ENCODE measurements around the gene ZIC4. TPM values are rescaled to one million over a fixed set of nuclear protein-coding genes. Genes with fewer than 3 reads are reported as not detected.

ZIC4 gene
- total and polyA plus RNA-seq, 7 experiments from 2014 or later, result not detected

GRCh38 chr3:147356145-147356908 lies 50.0 kb downstream of the ZIC4 start:
- no peak overlapping the region for H3K4me3 ChIP-seq (ENCODE audit: low read length)
- H3K36me3 ChIP-seq (ENCODE audit: control insufficient read depth in 2 of 3, insufficient read depth in 3 of 3, low read length in 3 of 3), result no peaks in the 10 kb centered on the region
- H3K27me3 Mint-ChIP-seq, result peaks cover 81 to 90% (median 86%) of the 10 kb centered on the region in 5 donors
- peaks cover 0 to 8% (median 0%) of the 10 kb centered on the region in 3 experiments for H3K9me3 ChIP-seq (ENCODE audit: control insufficient read depth in 2 of 3, low read length in 3 of 3)
- H3K4me1 ChIP-seq (ENCODE audit: control insufficient read depth in 2 of 2, insufficient read depth in 2 of 2, low read length in 2 of 2), result no peaks in the 10 kb centered on the region
- ChIA-PET POLR2A (no interaction called here), CTCF (no interaction called here)
- no peak overlapping the region for H3K27ac ChIP-seq (ENCODE audit: low read depth, low read length)
- no peak overlapping the region for H3K27ac Mint-ChIP-seq
- peaks cover 0 to 11% (median 5%) of the 10 kb centered on the region in 5 donors for H3K36me3 Mint-ChIP-seq
- DNase-seq, result no peak
- no peak for ATAC-seq
- H3K27me3 ChIP-seq (ENCODE audit: control insufficient read depth in 2 of 2, insufficient read depth in 2 of 2, low read length in 2 of 2), result peaks cover 0 to 18% of the 10 kb centered on the region in 2 donors
- H3K4me1 Mint-ChIP-seq, result peaks cover 0 to 9% (median 2%) of the 10 kb centered on the region in 7 donors
- no peak overlapping the region for H3K4me3 Mint-ChIP-seq
- H3K9me3 Mint-ChIP-seq, result peaks cover 0 to 56% (median 17%) of the 10 kb centered on the region in 11 donors
- intact Hi-C loops (cut with micrococcal nuclease), result loop anchor here in 1 of 2 donors (2.0 to 5.0 kb wide), 2 partner anchors 32 to 56 kb away; no protein-coding TSS in a partner anchor

DNA sequence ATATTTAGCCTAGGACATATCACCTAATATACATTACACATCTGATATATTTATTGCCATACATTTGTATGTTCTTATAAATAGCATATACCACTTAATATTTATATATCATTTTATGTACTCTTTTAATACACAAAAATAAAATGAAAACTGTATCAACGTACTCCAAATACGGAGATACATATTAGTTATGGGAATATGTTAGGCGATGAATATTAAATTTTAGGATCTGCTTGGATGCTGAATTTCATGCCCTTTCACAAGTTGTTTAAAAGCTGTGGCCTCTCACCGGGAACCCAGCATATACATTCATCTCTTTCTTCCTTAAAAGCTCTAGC lies 50.6 kb downstream of the ZIC4 start:
- Histone ChIP-seq H3K4me1 (ENCODE audit: control insufficient read depth in 2 of 2, insufficient read depth in 2 of 2, low read length in 2 of 2) (no peaks in the 10 kb centered on the region), H3K36me3 (ENCODE audit: control insufficient read depth in 2 of 3, insufficient read depth in 3 of 3, low read length in 3 of 3) (no peaks in the 10 kb centered on the region), H3K27me3 (ENCODE audit: control insufficient read depth in 2 of 2, insufficient read depth in 2 of 2, low read length in 2 of 2) (peaks cover 0 to 18% of the 10 kb centered on the region in 2 donors), H3K27ac (ENCODE audit: low read depth, low read length) (no peak overlapping the region), H3K9me3 (ENCODE audit: control insufficient read depth in 2 of 3, low read length in 3 of 3) (peaks cover 0 to 8% (median 0%) of the 10 kb centered on the region in 3 experiments), H3K4me3 (ENCODE audit: low read length) (no peak overlapping the region)
- no peak overlapping the region for H3K27ac Mint-ChIP-seq
- H3K9me3 Mint-ChIP-seq, result peaks cover 0 to 54% (median 17%) of the 10 kb centered on the region in 11 donors
- intact Hi-C loops (cut with micrococcal nuclease), result loop anchor here in 1 of 2 donors (2.0 to 5.0 kb wide), 2 partner anchors 33 to 57 kb away; no protein-coding TSS in a partner anchor
- DNase-seq (no peak), ATAC-seq (no peak)
- H3K4me1 Mint-ChIP-seq, result peaks cover 0 to 4% (median 0%) of the 10 kb centered on the region in 7 donors
- H3K27me3 Mint-ChIP-seq, result peaks cover 75 to 84% (median 81%) of the 10 kb centered on the region in 5 donors
- H3K4me3 Mint-ChIP-seq, result no peak overlapping the region
- H3K36me3 Mint-ChIP-seq, result peaks cover 0 to 11% (median 5%) of the 10 kb centered on the region in 5 donors
- POLR2A ChIA-PET, result no interaction called here
- CTCF ChIA-PET, result no interaction called here

DNA sequence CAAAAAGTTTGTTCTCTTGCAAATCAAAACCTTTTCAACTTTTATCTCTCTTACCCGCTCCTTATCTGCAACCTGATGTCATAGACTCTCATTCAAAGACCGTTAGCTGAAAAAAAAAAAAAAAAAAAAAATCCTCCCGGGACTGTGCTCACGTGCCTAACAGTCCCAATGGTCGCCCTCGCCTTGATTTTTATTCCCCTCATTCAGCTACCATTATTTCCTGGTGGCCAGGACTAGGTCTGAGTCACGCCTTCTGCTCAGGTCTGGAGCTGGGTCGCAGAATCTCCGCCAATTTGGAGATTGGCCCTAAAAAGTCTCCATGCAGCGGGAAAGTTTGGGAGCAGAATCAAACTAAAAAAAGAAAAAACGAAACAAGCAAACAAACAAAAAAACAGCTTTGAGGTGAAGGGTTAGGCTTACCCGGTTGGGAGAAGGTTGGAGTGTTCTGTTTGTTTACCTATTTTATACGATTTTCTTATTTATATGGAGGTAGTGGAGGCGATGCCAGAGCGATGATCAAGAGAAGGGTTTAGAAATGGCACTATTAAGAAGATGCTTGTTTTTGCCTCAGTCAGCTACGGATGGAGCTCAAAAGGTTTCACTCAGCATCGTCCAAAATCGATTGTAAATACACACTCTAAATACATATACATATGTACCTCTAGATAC lies 51.1 kb downstream of the ZIC4 start:
- DNase-seq, result no peak
- H3K27me3 ChIP-seq (ENCODE audit: control insufficient read depth in 2 of 2, insufficient read depth in 2 of 2, low read length in 2 of 2), result peaks cover 0 to 17% of the 10 kb centered on the region in 2 donors
- CTCF ChIA-PET, result no interaction called here
- no peaks in the 10 kb centered on the region for H3K4me1 ChIP-seq (ENCODE audit: control insufficient read depth in 2 of 2, insufficient read depth in 2 of 2, low read length in 2 of 2)
- no peak overlapping the region for H3K27ac ChIP-seq (ENCODE audit: low read depth, low read length)
- Mint-ChIP-seq H3K9me3 (peaks cover 0 to 49% (median 17%) of the 10 kb centered on the region in 11 donors), H3K27ac (peak overlapping the region in 1 of 9 donors; percentile 35), H3K4me1 (peaks cover 0 to 3% (median 0%) of the 10 kb centered on the region in 7 donors), H3K27me3 (peaks cover 72 to 84% (median 79%) of the 10 kb centered on the region in 5 donors), H3K4me3 (no peak overlapping the region), H3K36me3 (peaks cover 0 to 11% (median 5%) of the 10 kb centered on the region in 5 donors)
- no peak overlapping the region for H3K4me3 ChIP-seq (ENCODE audit: low read length)
- H3K9me3 ChIP-seq (ENCODE audit: control insufficient read depth in 2 of 3, low read length in 3 of 3), result peaks cover 0 to 8% (median 0%) of the 10 kb centered on the region in 3 experiments
- H3K36me3 ChIP-seq (ENCODE audit: control insufficient read depth in 2 of 3, insufficient read depth in 3 of 3, low read length in 3 of 3), result no peaks in the 10 kb centered on the region
- intact Hi-C loops (cut with micrococcal nuclease), result loop anchor here in 1 of 2 donors (5.0 kb wide), 1 partner anchor 57 kb away; no protein-coding TSS in a partner anchor
- ATAC-seq, result no peak
- POLR2A ChIA-PET, result no interaction called here

- H3K9me3 Mint-ChIP-seq, result peaks cover 0 to 43% (median 14%) of the 10 kb centered on the region in 11 donors
- CTCF ChIA-PET, result no interaction called here
- H3K4me1 Mint-ChIP-seq, result no peaks in the 10 kb centered on the region
- peaks cover 0 to 11% (median 5%) of the 10 kb centered on the region in 5 donors for H3K36me3 Mint-ChIP-seq
- no peaks in the 10 kb centered on the region for H3K36me3 ChIP-seq (ENCODE audit: control insufficient read depth in 2 of 3, insufficient read depth in 3 of 3, low read length in 3 of 3)
- intact Hi-C loops (cut with micrococcal nuclease), result loop anchor here in 1 of 2 donors (5.0 kb wide), 1 partner anchor 58 kb away; no protein-coding TSS in a partner anchor
- no peak overlapping the region for H3K27ac ChIP-seq (ENCODE audit: low read depth, low read length)
- ATAC-seq, result no peak
- no peaks in the 10 kb centered on the region for H3K4me1 ChIP-seq (ENCODE audit: control insufficient read depth in 2 of 2, insufficient read depth in 2 of 2, low read length in 2 of 2)
- no peak overlapping the region for H3K4me3 ChIP-seq (ENCODE audit: low read length)
- no peak overlapping the region for H3K4me3 Mint-ChIP-seq
- no peak for DNase-seq
- peaks cover 66 to 78% (median 73%) of the 10 kb centered on the region in 5 donors for H3K27me3 Mint-ChIP-seq
- H3K27me3 ChIP-seq (ENCODE audit: control insufficient read depth in 2 of 2, insufficient read depth in 2 of 2, low read length in 2 of 2), result peaks cover 0 to 13% of the 10 kb centered on the region in 2 donors
- POLR2A ChIA-PET, result no interaction called here
- no peak overlapping the region for H3K27ac Mint-ChIP-seq
- H3K9me3 ChIP-seq (ENCODE audit: control insufficient read depth in 2 of 3, low read length in 3 of 3), result peaks cover 0 to 8% (median 0%) of the 10 kb centered on the region in 3 experiments
These were observed 51.7 kb downstream of the ZIC4 start for GRCh38 chr3:147354623-147355022.

DNA sequence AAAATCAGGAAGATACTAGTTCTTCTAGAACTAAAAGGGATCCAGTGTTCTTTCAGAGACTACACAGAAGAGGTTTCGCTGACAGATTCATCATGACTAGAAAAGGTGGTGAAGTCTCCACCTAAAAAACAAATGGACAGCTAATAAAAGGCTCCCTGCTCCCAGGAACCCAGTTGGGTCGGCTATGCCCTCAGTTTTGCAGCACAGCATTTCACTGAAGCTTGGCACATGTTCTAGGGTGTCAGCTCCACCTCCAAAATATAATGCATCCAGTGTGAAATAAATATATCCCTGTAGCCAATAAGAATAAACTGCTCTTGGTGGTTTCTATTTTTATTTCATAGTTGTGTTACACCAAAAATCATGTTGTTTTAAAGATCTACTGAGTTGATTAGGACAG lies 55.0 kb downstream of the ZIC4 start:
- peaks cover 0 to 9% (median 0%) of the 10 kb centered on the region in 5 donors for H3K36me3 Mint-ChIP-seq
- no peaks in the 10 kb centered on the region for H3K4me1 ChIP-seq (ENCODE audit: control insufficient read depth in 2 of 2, insufficient read depth in 2 of 2, low read length in 2 of 2)
- no peak for DNase-seq
- H3K27ac Mint-ChIP-seq, result no peak overlapping the region
- intact Hi-C loops (cut with micrococcal nuclease), result no loop called here
- ATAC-seq, result no peak
- H3K9me3 ChIP-seq (ENCODE audit: control insufficient read depth in 2 of 3, low read length in 3 of 3), result no peaks in the 10 kb centered on the region
- H3K4me1 Mint-ChIP-seq, result no peaks in the 10 kb centered on the region
- no peaks in the 10 kb centered on the region for H3K36me3 ChIP-seq (ENCODE audit: control insufficient read depth in 2 of 3, insufficient read depth in 3 of 3, low read length in 3 of 3)
- no peak overlapping the region for H3K4me3 Mint-ChIP-seq
- H3K27me3 Mint-ChIP-seq, result peaks cover 34 to 58% (median 41%) of the 10 kb centered on the region in 5 donors
- H3K4me3 ChIP-seq (ENCODE audit: low read length), result no peak overlapping the region
- H3K27me3 ChIP-seq (ENCODE audit: control insufficient read depth in 2 of 2, insufficient read depth in 2 of 2, low read length in 2 of 2), result peaks cover 0 to 9% of the 10 kb centered on the region in 2 donors
- POLR2A ChIA-PET, result no interaction called here
- CTCF ChIA-PET, result no interaction called here
- no peak overlapping the region for H3K27ac ChIP-seq (ENCODE audit: low read depth, low read length)
- peaks cover 0 to 30% (median 11%) of the 10 kb centered on the region in 11 donors for H3K9me3 Mint-ChIP-seq

GRCh38 chr3:147348976-147349375 lies 57.4 kb downstream of the ZIC4 start:
- ATAC-seq (no peak), DNase-seq (no peak)
- Mint-ChIP-seq H3K27ac (no peak overlapping the region), H3K4me3 (no peak overlapping the region), H3K27me3 (peaks cover 12 to 41% (median 21%) of the 10 kb centered on the region in 5 donors), H3K4me1 (no peaks in the 10 kb centered on the region), H3K9me3 (peaks cover 0 to 15% (median 5%) of the 10 kb centered on the region in 11 donors), H3K36me3 (peaks cover 0 to under 1% (median 0%) of the 10 kb centered on the region in 5 donors)
- Histone ChIP-seq H3K9me3 (ENCODE audit: control insufficient read depth in 2 of 3, low read length in 3 of 3) (no peaks in the 10 kb centered on the region), H3K27ac (ENCODE audit: low read depth, low read length) (no peak overlapping the region), H3K36me3 (ENCODE audit: control insufficient read depth in 2 of 3, insufficient read depth in 3 of 3, low read length in 3 of 3) (no peaks in the 10 kb centered on the region), H3K4me3 (ENCODE audit: low read length) (no peak overlapping the region), H3K27me3 (ENCODE audit: control insufficient read depth in 2 of 2, insufficient read depth in 2 of 2, low read length in 2 of 2) (peaks cover 0 to 7% of the 10 kb centered on the region in 2 donors), H3K4me1 (ENCODE audit: control insufficient read depth in 2 of 2, insufficient read depth in 2 of 2, low read length in 2 of 2) (no peaks in the 10 kb centered on the region)
- ChIA-PET CTCF (no interaction called here), POLR2A (no interaction called here)
- intact Hi-C loops (cut with micrococcal nuclease), result no loop called here

All from naive thymus-derived CD4-positive, alpha-beta T cell (primary cell).